B cell (primary cell): Measurements from ENCODE around the gene TIMP2. TPM values are rescaled to one million over a fixed set of nuclear protein-coding genes. Genes with fewer than 3 reads are reported as not detected.

Experiments used
- ATAC-seq: fragments of 200-7000 bp; cut with Tn5 transposase; one replicate; pipeline ENCODE4 v1.10.0; 2021; ENCODE audit warnings: low read depth, mild to moderate bottlenecking, moderate number of reproducible peaks, moderate library complexity
- CTCF ChIA-PET: fragments of 350-600 bp; sonication (Branson Sonifier 250); formaldehyde crosslinking; loops from one replicate; lab custom pipeline; 2021; ENCODE audit warnings: antibody characterized with exemption, inconsistent platforms; lab: Charles Lee
- POLR2A ChIA-PET: fragments of 350-600 bp; sonication (Branson Sonifier 250); formaldehyde crosslinking; loops from one replicate; lab custom pipeline; 2021; ENCODE audit warnings: antibody characterized with exemption; lab: Charles Lee
- DNase-seq: peaks from one replicate; pipeline ENCODE4 v3.0.0; 2013
- H2AFZ ChIP-seq: 2 replicates; pipeline ENCODE4 v1.6.1; 2012; ENCODE audit warnings: mild to moderate bottlenecking, low read depth, low read length; ENCODE audit not compliant: insufficient read depth, poor library complexity, severe bottlenecking
- H3K27ac ChIP-seq, 2 donors: 1 replicate in 1 of 2; 2 replicates in 1 of 2; pipeline ENCODE4 v1.5.1; 2012 to 2013; ENCODE audit warnings: low read length in 2 of 2, mild to moderate bottlenecking in 2 of 2, moderate library complexity in 1 of 2
- H3K27me3 ChIP-seq, 4 experiments: fragments of 200-600 bp in 1 of 4; sonication (generic) in 1 of 4; replicated peaks in 1 of 4; 1 replicate in 2 of 4; 2 replicates in 2 of 4; pipeline versions ENCODE4 v1.6.1 to v1.7.0; 2013 to 2016; ENCODE audit warnings: low read length in 3 of 4, mild to moderate bottlenecking in 2 of 4, mixed read lengths in 1 of 4, moderate library complexity in 1 of 4; ENCODE audit not compliant: insufficient read depth in 4 of 4, control insufficient read depth in 3 of 4; ENCODE audit errors: control extremely low read depth in 1 of 4
- H3K36me3 ChIP-seq, 2 experiments: replicated peaks in 1 of 2; 1 replicate in 1 of 2; 2 replicates in 1 of 2; pipeline versions ENCODE4 v1.6.1 to v1.7.1; 2013; ENCODE audit warnings: low read length in 1 of 2; ENCODE audit not compliant: insufficient read depth in 2 of 2, control insufficient read depth in 1 of 2; ENCODE audit errors: control extremely low read depth in 1 of 2, extremely low read depth in 1 of 2
- H3K4me1 ChIP-seq, 2 donors: fragments of 200-600 bp in 1 of 2; sonication (generic) in 1 of 2; 1 replicate in 1 of 2; 2 replicates in 1 of 2; pipeline versions ENCODE4 v1.5.1 to v1.6.1; 2013 to 2017; ENCODE audit warnings: low read length in 2 of 2; ENCODE audit not compliant: control insufficient read depth in 2 of 2, insufficient read depth in 2 of 2
- H3K4me2 ChIP-seq: replicated peaks from 2 replicates; pipeline ENCODE3; 2012; ENCODE audit warnings: mild to moderate bottlenecking, low read depth, low read length; ENCODE audit not compliant: poor library complexity, severe bottlenecking
- H3K4me3 ChIP-seq, 5 experiments: fragments of 200-600 bp in 1 of 5; sonication (generic) in 1 of 5; 1 replicate in 3 of 5; 2 replicates in 2 of 5; pipeline versions ENCODE4 v1.5.1 to v1.7.0; 2011 to 2016; ENCODE audit warnings: low read length in 4 of 5, mild to moderate bottlenecking in 4 of 5, low read depth in 2 of 5, control low read depth in 1 of 5, moderate library complexity in 1 of 5; ENCODE audit not compliant: insufficient read depth in 1 of 5; ENCODE audit errors: control extremely low read depth in 1 of 5, extremely low read depth in 1 of 5
- H3K79me2 ChIP-seq: fragments of 200-600 bp; sonication (generic); one replicate; pipeline ENCODE4 v1.6.0; 2016; ENCODE audit warnings: low read length; ENCODE audit not compliant: control insufficient read depth, insufficient read depth
- H3K9ac ChIP-seq: fragments of 200-600 bp; sonication (generic); 2 replicates; pipeline ENCODE4 v1.6.1; 2017; ENCODE audit warnings: mild to moderate bottlenecking, low read length, moderate library complexity
- H3K9me3 ChIP-seq, 3 donors: one replicate each; pipeline versions ENCODE4 v1.6.1 to v1.7.1; 2013; ENCODE audit warnings: low read length in 2 of 3; ENCODE audit not compliant: control insufficient read depth in 2 of 3, insufficient read depth in 1 of 3; ENCODE audit errors: control extremely low read depth in 1 of 3
- H4K20me1 ChIP-seq: 2 replicates; pipeline ENCODE4 v1.6.0; 2012; ENCODE audit warnings: mild to moderate bottlenecking, low read length; ENCODE audit not compliant: insufficient read depth, control insufficient read depth, poor library complexity, severe bottlenecking
- H3K27ac Mint-ChIP-seq: one replicate; pipeline ENCODE4 v1.8.0; 2021; ENCODE audit warnings: mixed read lengths
- H3K27me3 Mint-ChIP-seq: one replicate; pipeline ENCODE4 v1.8.0; 2021; ENCODE audit warnings: mixed read lengths
- H3K4me1 Mint-ChIP-seq: one replicate; pipeline ENCODE4 v1.8.0; 2021; ENCODE audit warnings: mixed read lengths
- H3K4me3 Mint-ChIP-seq: one replicate; pipeline ENCODE4 v1.8.0; 2021; ENCODE audit warnings: mixed read lengths
- H3K9me3 Mint-ChIP-seq: one replicate; pipeline ENCODE4 v1.8.0; 2022; ENCODE audit warnings: mixed read lengths; ENCODE audit not compliant: insufficient read depth
- CTCF ChIP-seq: fragments of 200-600 bp; IDR thresholded peaks from one replicate; pipeline ENCODE4 v1.8.0; 2022; ENCODE audit warnings: antibody characterized with exemption, mild to moderate bottlenecking
- EZH2 ChIP-seq: IDR thresholded peaks from 2 replicates; pipeline ENCODE4 v1.6.1; 2012; ENCODE audit warnings: borderline replicate concordance, low read depth, mild to moderate bottlenecking, moderate library complexity, low read length; ENCODE audit not compliant: insufficient read depth, poor library complexity, severe bottlenecking
- WGBS: methylation state at CpG from one replicate; pipeline ENCODE4 v1.1.5; 2013; ENCODE audit warnings: missing lambda C conversion rate; ENCODE audit not compliant: insufficient coverage; 5-methylcytosine and 5-hydroxymethylcytosine counted together
- intact Hi-C: fragments of 100-400 bp; cut with micrococcal nuclease; formaldehyde crosslinking; loops from one replicate; pipeline ENCODE4 v1.10.0; 2022
- polyA plus RNA-seq: library from polyadenylated mRNA; depleted of rRNA; stranded (reverse); fragments of >200 nt; gene quantifications from 2 replicates; pipeline ENCODE4 v1.2.3, GENCODE V29; 2012
- total RNA-seq, 2 donors: library from RNA; stranded (reverse); fragments of 120-200 nt in 1 of 2; gene quantifications; 1 replicate in 1 of 2; 2 replicates in 1 of 2; pipeline versions ENCODE4 v1.2.3 to v1.2.4, GENCODE V29; 2013 to 2022

Gene TIMP2
- total and polyA plus RNA-seq, 2 donors (not counting 1 experiment from before 2014, with no cell fraction given), result 4.8 to 10.0 TPM

DNA sequence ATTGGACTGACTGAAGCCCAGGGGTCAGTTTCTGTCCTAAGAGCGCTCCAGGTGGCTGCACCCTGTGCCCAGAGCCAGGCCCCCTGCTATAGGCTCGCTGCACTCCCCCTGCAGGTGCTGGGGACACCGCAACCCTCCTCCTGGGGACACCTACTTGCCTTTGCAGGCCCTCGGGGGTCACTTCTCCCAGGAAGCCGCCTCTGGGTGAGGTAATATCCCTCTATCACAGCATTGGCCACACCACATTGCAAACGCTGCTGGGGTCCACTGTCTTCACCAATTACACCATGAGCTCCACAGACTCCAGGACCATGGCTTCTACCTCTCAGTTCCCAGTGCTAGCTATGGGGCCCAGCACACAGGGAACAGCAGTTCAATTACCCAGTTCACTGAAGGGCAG, 99.5 kb downstream of the TIMP2 start:
- intact Hi-C loops, result loop anchor here (5.0 kb wide), 1 partner anchor 38 kb away; no protein-coding TSS in a partner anchor
- Histone ChIP-seq H3K79me2 (peaks cover 48% of the 10 kb centered on the region), H3K4me1 (no peaks in the 10 kb centered on the region), H3K27me3 (no peaks in the 10 kb centered on the region), H3K9me3 (no peaks in the 10 kb centered on the region), H3K27ac (no peak overlapping the region), H3K4me2 (no peak overlapping the region), H3K9ac (no peak overlapping the region), H3K4me3 (no peak overlapping the region), H4K20me1 (peaks cover 45% of the 10 kb centered on the region), H2AFZ (no peak overlapping the region), H3K36me3 (peaks cover 2 to 87% of the 10 kb centered on the region in 2 experiments)
- Mint-ChIP-seq H3K4me3 (no peak overlapping the region), H3K27ac (no peak overlapping the region), H3K27me3 (no peaks in the 10 kb centered on the region), H3K9me3 (no peaks in the 10 kb centered on the region), H3K4me1 (peaks cover 7% of the 10 kb centered on the region)
- TF ChIP-seq CTCF, result no peak
- ATAC-seq (no peak), DNase-seq (no peak)
- ChIA-PET CTCF (interaction anchor here (0.6 kb wide), 1 partner anchor 75 kb away, joined by 4 read pairs; no protein-coding TSS in a partner anchor), POLR2A (no interaction called here)
- WGBS, result 99% methylated on average over 6 of the region's 6 CpGs

- no peak overlapping the region for H2AFZ ChIP-seq
- peaks cover 2 to 89% of the 10 kb centered on the region in 2 experiments for H3K36me3 ChIP-seq
- H3K9me3 ChIP-seq, result no peaks in the 10 kb centered on the region
- H3K27me3 ChIP-seq, result no peaks in the 10 kb centered on the region
- ATAC-seq (no peak), DNase-seq (no peak)
- Mint-ChIP-seq H3K4me3 (no peak overlapping the region), H3K27me3 (no peaks in the 10 kb centered on the region), H3K9me3 (no peaks in the 10 kb centered on the region), H3K27ac (no peak overlapping the region), H3K4me1 (peaks cover 12% of the 10 kb centered on the region)
- POLR2A ChIA-PET, result no interaction called here
- peaks cover 38% of the 10 kb centered on the region for H4K20me1 ChIP-seq
- peaks cover 0 to 3% of the 10 kb centered on the region in 2 donors for H3K4me1 ChIP-seq
- WGBS, result 100% methylated on average over 4 of the region's 7 CpGs
- peaks cover 35% of the 10 kb centered on the region for H3K79me2 ChIP-seq
- TF ChIP-seq EZH2, result no peak
- no peak for TF ChIP-seq CTCF
- H3K27ac ChIP-seq, result no peak overlapping the region
- intact Hi-C loops, result no loop called here
- no peak overlapping the region for H3K9ac ChIP-seq
- H3K4me2 ChIP-seq, result no peak overlapping the region
- CTCF ChIA-PET, result no interaction called here
- H3K4me3 ChIP-seq, result no peak overlapping the region
Observed at GRCh38 chr17:78824240-78824639, 100.9 kb downstream of the TIMP2 start.
